Daoy (cell line): ENCODE measurements around the gene TC2N. TPM values are rescaled to one million over a fixed set of nuclear protein-coding genes. Genes with fewer than 3 reads are reported as not detected.
A peak's percentile ranks its signal among the peaks of the same experiment; 100 is the strongest.
"Not testable (repeated sequence)": the region's sequence is repeated elsewhere in the genome, so short reads cannot be mapped to it uniquely, and the experiment has no call there.

ENCODE experiments used
- DNase-seq: peaks from one replicate; pipeline ENCODE4 v3.0.0-alpha.2; 2015; ENCODE audit warnings: low read depth
- total RNA-seq: library from RNA; depleted of rRNA; stranded (reverse); fragments of >200 nt; shearing (Covaris generic); gene quantifications from 2 replicates; pipeline ENCODE4 v1.2.3, GENCODE V29; 2014

TC2N gene
- total RNA-seq, 1 experiment from 2014 or later = 3.1 TPM

GRCh38 chr14:91870001-91870400, 2.7 kb upstream of the TC2N start:
- peak; percentile 32 for DNase-seq

GRCh38 chr14:91869556-91869955, 2.2 kb upstream of the TC2N start:
- DNase-seq = no peak

DNA sequence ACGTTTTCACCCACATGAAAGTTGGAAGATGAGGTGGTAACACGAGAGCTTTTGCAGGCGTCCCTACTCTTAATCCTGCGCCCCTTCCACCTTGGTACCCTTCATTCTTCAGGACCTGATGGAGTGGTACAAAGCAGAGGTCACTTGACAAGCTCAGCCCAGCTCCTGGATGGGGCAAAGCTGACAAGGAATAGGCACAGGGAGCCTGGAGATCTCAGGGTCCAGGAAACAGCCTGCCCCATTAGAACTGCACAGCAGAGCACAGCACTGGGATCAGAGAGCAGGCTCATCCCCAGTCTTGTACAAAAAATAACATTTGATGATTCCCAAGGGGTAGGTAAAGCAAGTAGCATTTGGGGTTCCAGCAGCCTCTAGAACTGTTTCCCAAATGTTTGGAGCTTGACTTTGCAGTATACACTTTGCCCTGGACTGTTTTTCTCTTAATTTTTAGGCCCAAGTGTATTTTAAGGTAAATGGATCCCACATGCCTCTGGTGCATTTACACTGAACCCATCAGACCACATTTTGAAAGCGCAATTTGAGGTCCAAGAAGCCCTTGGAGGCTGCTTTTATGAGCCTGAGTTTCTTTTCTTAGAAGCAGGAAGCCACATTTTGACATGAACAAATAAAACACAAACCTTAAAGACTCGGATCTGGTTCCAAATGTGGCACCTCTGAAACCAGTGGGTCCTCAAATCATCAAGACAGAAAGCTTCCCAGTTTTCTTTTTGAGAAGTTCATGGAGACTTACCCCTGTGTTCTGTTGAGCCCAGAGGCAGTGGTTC, 633 bp downstream of the TC2N start:
- DNase-seq = no peak

GRCh38 chr14:91866061-91866460, 1.3 kb downstream of the TC2N start:
- DNase-seq = peak; percentile 62

DNA sequence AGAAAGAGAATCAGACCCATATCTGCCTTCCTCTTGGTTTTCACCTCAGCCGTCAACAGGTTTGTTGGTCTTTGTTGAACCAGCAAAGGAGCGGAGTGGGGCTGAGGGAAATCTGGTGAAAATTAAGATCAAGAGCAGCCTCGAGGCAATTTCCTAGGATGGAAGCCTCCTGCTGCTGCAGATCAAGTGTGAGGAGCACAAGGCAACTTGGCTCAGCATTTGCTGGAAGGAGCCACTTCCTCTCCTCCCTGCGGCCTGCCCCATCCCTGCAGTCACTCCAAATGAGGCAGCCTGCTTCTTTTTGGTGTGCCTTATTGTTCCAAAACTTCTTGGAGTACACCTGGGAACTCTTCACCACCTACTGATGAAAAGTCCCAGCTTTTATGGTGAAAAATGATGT, 4.9 kb downstream of the TC2N start:
- DNase-seq = no peak

DNA sequence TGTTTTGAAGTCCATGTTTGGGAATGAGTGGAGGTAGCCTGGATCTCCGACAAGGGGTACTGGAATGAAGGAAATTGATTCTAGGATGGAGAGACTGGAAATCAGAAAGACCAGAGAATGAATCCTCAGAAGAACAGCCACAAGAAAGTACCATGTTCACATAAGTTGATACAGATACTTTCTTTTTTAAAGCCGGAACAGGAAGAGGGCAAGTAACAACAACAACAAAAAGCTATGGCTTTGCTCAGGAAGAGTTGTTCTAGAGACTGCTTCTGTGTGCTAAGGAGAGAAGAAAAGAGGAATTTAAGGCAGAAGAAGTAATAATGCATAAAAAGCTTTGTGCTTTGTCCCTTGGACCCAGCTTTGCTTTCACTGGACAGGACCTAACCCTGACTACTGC, 6.2 kb downstream of the TC2N start:
- DNase-seq = no peak

- DNase-seq = no peak
Measured at GRCh38 chr14:91860238-91860637, 7.1 kb downstream of the TC2N start.

DNA sequence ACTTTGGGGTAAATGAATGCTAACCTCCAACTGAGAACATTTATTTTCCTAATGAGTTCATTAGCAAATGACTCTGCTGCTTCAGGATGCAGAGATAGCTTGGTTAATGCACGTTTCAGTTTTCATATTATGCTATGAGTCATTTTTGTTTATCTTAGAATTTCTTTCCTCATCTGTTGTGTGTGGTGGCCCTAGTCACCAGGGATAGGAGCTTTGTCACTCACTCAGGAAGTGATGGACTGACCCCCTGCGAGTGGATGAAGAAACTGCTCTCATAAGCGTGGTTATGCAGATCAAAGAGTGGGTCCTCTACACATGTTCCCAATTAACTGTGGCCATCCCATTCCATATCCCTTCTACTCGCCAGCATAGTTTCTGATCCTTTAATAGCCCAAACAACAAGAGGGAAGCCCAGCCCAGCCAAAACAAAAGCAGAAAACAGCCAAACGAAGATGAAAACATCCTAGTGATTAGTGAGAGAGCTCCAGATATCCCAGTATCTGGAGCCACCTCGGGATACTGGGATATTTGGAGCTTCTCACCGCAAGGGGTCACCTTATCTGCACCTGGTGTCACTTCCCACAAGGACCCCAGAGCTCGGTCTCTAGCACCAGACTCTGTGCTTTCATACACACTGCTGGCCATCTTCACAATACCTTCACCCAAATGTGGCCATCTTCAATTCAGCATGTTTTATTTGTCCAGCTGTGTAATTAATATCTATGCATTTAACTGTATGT, 8.6 kb downstream of the TC2N start:
- DNase-seq = peak; percentile 74

- no peak for DNase-seq
Measured at GRCh38 chr14:91857614-91858013, 9.7 kb downstream of the TC2N start.

GRCh38 chr14:91854327-91854934, 12.9 kb downstream of the TC2N start:
- DNase-seq = no peak

DNA sequence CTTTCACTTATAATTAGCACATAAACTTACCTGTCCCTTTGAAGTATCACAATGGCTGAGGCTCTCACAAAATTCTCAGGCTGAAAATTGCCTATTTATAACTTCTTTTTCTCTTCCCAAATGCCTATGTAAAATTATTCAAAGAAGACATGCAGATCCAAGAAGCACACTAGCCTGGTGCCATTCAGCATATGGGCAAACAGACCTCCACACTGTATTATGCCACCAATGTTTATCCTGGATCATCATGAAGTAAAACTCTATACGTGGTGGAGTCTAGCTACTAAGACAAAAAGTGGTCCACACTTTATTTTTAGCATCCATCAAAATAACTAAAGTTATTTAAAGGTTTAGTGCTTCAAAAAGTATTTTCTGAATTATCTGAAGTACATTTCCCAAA, 15.8 kb downstream of the TC2N start:
- DNase-seq = no peak

DNA sequence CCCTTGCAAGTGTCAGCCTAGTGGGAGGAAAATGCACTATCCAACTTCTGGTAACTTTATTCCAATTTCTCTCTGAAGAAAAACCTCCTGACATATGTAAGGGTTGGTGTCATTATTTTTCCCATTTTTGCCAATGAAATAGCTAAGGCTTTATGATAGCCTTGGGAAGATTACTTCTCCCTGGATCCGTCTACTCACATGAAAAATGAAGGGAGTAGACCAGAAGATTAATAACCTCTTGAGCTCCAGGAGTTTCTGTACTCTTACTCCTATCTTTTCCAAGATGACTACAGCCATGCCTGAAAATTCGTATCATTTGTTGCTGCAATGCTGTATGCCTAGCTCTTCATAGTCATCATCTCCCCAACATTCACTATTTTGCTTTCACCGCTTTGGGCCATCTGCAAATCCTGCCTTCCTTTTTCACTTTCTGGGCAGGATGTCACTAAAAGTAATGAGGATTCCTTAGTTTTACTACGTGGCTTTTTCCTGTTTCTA, 18.8 kb downstream of the TC2N start:
- DNase-seq = no peak

GRCh38 chr14:91847693-91848092, 19.6 kb downstream of the TC2N start:
- no peak for DNase-seq

DNA sequence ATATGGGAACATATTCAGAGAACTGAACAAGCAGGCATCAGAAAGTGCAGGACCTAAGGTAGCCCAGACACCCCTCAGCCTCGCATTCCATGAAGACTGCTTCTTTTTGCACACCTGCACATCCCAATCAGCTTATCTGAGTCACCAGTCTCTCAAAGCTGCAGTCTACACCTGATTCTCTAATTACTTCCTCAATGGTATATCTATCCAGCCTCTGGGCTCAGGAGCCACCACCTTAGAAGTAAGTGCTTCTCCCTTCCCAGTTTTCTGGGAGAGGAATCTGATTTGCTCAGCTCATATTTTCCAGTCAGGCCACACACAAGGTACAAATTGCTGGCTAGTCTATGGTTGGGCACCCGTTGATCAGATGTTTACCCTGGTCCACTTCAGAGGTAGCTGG, 21.7 kb downstream of the TC2N start:
- DNase-seq = no peak

- not testable (repeated sequence) for DNase-seq
Measured at GRCh38 chr14:91845056-91845455, 22.3 kb downstream of the TC2N start.

DNA sequence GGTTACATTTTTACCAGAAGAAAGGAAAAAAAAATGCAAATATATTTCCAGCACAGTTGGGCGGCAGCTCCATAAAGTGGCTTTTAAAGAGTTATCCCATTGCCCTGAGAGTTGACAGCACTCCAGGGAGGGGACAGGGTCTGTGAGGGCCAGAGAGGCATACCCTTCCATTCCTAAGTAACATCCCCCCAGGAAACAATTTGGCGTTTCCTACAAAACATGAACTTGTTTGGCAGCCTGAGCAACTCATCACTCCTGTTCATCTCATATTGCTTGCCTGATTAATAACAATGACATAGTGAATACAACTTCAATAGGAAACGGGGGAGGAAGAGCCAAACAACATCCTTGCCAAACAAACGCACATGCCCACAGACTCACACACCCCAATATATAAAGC, 23.3 kb downstream of the TC2N start:
- no peak for DNase-seq

- DNase-seq = no peak
Measured at GRCh38 chr14:91843437-91843836, 23.9 kb downstream of the TC2N start.

GRCh38 chr14:91841065-91841464, 26.3 kb downstream of the TC2N start:
- no peak for DNase-seq

GRCh38 chr14:91839749-91840148, 27.6 kb downstream of the TC2N start:
- no peak for DNase-seq

DNA sequence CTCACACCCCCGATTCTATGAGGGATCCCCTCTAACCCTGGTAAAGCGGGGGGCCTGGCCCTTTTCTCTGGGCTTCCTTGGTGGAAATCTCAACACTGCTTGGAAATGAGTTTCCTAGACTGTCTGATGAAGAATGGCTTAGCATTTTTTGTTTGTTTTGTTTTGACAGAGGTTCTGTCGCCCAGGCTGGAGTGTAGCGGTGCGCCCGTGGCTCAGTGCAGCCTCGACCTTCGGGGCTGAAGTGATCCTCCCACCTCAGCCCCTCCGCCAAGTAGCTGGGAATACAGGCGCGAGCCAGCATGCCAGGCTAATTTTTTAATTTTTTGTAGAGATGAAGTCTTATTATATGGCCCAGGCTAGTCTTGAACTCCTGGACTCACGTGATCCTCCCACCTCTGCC, 30.3 kb downstream of the TC2N start:
- DNase-seq = no peak

DNA sequence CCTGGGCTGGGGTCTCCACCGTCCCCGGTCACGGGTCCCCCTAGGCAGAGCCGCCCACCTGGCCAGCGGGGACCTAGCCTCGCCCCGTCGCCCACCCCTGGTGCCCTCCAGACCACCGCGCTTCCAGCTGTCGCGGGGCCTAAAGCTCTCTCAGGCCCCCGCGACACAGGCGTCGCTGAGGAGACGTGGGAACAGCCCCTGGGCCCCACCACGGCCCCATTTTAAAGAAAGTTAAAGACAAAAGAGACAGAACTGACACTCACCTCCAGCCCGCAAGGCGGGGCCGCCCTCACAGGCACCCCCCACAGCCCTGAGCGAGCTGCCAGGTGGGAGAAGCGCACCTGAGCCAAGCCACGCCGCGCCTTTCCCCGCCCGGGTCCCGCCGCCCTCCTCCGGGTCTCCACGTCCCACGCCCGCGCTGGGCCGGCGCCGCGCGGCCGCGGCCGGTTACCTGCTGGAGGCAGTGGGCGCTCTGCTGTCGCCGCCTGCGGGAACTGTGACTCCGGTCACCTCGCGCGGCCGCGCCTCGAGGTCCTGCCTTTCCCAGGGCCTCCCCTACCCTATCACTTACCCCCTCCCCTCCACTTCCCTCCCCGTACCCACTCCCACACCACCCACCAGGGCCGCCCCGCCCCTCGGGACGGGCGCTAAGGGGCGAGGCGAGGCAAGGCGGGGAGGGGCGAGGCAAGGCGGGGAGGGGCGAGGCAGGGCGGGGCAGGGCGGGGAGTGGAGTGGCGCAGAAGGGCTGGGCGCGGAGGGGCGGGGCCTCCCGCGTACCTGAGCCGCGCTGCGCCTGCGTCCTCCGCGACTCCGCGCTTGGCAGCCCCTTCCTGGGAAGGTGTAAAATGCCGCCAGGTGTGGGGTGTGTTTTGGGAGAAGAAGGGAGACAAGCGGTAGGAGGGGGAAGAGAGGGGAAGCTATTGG, 31.2 kb downstream of the TC2N start:
- DNase-seq = peak; percentile 87
